GM19438 (cell line): ENCODE data around the gene STAT6.
"Not testable (repeated sequence)": the region's sequence is repeated elsewhere in the genome, so short reads cannot be mapped to it uniquely, and the experiment has no call there.

ENCODE experiments used
- ATAC-seq: cut with Tn5 transposase; IDR thresholded peaks from one replicate; pipeline ENCODE4 v1.9.1; 2021; ENCODE audit warnings: low read depth; ENCODE audit not compliant: unreplicated experiment

Gene STAT6

DNA sequence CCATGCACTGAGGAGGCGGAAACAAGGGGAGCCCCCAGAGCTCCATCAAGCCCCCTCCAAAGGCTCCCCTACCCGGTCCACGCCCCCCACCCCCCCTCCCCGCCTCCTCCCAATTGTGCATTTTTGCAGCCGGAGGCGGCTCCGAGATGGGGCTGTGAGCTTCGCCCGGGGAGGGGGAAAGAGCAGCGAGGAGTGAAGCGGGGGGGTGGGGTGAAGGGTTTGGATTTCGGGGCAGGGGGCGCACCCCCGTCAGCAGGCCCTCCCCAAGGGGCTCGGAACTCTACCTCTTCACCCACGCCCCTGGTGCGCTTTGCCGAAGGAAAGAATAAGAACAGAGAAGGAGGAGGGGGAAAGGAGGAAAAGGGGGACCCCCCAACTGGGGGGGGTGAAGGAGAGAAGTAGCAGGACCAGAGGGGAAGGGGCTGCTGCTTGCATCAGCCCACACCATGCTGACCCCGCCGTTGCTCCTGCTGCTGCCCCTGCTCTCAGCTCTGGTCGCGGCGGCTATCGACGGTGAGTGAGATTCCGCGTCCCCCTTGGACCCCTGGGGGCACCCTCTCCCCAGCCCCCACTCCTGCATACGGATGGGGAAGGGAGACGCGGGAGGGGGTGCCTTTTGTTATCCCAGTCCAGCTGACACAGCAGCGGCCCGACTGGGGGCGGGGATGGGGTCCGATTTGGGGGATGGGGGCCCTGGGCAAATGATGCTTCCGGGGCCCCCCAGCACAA lies 17.5 kb upstream of the STAT6 start:
- no peak for ATAC-seq

DNA sequence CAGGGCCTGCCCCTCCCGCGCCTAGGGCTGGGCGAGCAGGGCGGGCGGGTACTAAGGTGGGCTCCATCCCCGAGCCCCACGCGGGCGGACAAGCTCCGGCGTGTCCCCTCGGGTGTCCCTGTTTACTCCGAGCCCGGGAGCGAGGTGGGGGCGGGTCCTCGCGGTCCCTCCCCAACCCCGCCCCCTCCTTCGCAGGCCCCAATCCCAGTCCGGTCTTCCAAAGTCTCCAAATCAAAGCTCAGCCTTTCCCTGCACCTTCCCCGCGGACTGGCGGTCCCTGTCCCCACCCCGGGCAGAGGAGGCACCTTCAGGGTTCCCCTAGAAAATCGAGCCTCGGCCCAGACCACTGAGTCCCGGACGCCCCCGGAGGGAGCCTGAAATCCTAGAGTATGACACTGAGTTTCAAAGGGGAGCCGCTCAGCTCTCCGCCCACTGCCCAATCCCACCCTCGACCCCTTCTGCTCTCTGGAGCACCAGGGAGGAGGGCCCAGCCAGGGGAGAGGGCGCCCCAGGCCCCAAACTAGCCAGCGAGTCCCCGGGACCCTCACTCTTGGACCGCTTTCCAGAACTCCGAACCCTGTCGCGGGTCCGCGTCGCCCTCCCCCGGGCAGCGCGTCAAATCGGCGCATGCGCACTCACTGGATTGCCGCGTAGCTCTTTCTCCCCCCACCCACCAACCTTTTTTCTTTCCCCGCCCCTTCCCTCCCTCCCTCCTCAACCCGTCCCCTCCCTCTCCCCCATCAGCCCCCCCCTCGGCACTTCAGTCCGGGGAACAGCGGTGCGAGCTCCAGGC lies 16.8 kb upstream of the STAT6 start, which contains the start of gene LRP1:
LRP1 (plus strand) TSS at position 758 of the 793 bp plus-strand sequence. CDS start 482 bp downstream, outside the sequence.
- no peak for ATAC-seq

DNA sequence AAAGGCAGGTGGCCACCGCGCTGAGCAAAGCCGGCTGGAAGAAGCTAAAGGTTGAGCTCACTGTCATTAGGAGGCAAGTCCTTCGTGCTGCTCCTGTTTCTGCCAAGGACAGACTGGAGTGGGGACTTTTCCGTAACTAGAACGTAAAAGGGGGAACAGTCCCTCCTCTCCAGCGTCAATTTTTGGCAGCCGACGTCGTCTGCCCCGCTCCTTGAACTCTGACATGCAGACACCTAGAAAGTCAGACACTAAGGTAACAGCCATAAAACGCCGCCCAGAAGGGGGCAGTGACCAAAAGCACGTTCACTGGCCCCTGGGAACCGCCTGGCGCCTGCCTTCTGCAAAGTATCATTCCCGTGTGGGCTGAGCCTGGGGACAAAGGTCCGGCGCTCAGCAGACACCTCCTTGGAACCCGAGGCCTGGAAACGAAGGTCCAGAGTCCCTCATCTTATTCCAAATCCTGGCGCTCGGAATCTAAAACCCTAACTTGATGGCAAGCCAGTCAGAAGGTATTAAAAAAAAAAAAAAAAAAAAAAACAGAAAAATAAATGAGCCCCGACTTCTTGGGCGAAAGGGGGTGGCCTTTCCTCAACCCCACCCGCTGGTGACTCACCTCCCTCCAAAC lies 16.1 kb upstream of the STAT6 start:
- no peak for ATAC-seq

DNA sequence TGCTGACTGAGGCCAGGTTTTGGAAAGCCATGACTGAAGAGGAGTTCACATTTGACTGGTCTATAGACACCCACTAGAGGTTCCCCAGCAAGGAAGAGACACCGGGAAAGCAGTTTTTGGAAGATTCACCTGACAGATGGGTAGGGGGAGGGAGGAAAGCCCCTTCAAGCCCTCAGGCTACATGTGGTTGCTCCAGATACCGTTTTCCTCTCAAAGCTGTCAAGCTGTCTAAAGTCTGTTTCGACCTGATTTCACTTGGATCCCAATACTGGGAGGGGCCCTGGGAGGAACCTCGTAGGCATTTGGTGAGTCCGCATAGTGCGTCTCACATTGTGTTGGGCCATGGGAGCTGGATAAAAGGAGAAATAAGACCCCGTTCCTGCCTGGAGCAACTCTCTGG lies 15.4 kb upstream of the STAT6 start:
- ATAC-seq: no peak

DNA sequence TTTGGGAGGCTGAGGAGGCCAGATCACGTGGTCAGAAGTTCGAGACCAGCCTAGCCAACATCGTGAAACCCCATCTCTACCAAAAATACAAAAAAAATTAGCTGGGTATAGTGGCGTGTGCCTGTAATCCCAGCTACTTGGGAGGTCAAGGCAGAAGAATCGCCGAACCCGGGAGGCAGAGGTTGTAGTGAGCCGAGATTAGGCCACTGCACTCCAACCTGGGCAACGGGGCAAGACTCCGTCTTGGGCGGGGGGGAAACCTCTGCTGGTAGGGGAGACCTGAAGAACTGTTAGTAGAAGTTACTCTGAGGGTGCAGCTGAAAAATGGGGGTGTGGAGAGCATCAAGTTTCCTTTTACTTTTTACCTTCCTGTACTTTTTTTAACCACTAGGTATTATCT lies 14.9 kb upstream of the STAT6 start:
- no peak for ATAC-seq

DNA sequence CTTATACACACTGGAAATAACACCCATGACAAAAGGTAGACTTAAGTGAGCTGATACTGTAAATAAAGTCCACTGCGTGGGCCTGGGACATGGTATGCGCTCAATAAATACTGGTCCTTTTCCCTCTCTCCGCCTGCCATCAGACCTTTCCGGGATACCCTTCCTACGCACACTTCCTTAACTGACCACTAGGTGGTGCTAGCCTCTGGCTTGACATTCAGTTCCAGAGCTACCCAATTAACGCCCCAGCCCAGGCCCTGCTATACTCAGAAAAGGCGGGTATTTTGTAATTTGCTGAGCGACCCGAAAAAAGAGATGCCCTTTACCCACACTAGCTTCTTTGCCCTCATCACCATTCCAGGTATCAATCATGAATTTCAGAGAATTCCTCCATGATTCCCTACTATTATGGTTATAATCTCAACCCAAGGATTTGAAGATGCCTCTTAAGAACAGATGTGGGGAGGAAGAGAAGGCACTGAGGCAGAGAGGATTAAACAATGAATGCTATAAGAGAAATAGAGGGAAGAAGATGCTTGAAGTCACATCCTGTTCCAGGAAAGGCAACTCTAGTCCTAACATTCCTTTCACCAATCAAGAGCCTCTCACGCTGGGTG lies 13.2 kb upstream of the STAT6 start:
- no peak for ATAC-seq

DNA sequence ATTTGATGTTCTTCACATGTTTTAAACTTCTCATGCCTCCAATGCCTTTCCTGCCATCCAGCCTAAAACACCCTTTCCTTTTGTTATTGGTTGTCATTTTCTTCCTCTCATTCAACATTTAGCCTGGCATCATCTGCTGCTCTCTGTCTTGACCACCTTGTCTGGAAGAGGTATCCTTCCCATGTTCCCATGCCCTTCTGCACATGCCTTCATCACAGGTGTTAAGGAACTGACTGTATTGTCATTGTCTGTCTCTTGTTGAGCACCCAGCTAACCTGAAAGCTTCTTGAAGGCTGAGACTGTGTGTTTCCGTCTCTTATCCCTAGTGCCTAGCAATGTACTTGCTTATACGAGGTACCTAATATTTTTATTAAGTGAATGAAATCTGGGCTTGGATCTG lies 12.7 kb upstream of the STAT6 start:
- ATAC-seq: no peak

DNA sequence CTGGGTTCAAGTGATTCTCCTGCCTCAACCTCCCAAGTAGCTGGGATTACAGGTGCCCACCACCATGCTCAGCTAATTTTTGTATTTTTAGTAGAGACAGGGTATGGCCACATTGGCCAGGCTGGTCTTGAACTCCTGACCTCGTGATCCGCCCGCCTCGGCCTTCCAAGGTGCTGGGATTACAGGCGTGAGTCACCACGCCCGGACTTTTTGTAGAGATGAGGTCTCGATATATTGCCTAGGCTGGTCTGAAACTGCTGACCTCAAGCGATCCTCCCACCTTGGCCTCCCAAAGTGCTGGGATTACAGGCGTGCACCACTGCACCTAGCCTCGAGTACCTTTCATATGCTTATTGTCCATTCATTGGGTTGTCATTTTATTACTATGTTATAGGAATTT lies 9.6 kb upstream of the STAT6 start:
- ATAC-seq: not testable (repeated sequence)

DNA sequence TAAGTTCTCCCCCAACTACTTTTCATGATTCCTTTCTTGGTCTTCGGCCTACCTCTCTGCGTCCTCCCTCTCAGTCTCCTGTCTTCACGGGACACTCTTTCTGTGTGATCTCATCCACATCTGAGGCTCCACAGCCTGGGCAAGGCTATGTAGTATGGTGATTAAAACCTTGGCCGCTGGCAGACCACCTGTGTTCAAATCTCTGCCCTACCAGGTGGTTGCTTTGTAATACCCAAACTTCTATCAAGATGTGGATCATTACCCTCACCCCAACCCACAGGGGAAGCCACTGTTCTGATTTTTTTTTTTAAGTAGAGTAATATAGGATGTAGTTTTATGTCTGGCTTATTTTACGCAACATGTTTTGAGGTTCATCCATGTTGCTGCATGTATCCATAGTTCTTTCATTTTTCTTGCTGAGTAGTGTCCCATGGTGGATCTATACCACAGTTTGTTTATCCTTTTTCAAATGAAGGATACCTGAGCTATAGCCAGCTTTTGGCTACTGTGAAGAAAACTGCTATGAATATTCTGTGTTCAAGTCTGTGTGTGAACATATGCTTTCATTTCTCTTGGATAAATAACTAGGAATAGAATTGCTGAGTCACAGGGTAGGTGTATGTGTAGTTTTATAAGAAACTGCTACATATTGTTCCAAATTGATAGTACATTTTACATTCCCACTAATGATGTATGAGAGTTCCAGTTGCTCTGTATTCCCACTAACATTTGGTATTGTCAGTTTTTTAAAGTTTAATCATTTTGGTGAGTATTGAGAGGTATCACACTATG lies 8.3 kb upstream of the STAT6 start:
- no peak for ATAC-seq

DNA sequence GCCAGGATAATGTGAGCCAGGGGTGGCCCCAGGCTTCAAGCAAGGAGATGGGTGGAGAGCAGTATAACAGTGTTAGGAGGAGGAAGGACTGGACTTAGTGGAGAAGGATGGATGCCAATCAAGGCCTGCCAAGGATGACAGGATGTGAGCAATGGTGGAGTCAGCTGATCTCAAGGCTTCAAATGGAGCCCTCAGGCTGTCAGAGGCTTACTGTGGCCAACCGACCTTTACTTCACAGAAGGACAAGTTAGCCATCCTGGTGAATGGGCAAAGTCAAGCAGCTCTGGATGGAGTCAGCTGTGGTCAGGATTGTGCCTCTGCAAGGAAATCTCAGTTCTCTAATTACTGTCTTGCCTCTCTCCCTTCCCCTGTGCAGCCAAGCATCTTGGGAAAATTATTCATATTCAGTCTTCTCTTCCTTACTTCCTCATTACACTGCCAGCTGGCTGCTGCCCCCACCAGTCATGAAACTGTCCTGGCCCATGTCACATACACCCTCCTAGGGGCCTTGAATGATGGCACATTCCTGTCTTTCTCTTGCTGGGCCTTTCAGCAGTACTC lies 7.6 kb upstream of the STAT6 start:
- no peak for ATAC-seq

DNA sequence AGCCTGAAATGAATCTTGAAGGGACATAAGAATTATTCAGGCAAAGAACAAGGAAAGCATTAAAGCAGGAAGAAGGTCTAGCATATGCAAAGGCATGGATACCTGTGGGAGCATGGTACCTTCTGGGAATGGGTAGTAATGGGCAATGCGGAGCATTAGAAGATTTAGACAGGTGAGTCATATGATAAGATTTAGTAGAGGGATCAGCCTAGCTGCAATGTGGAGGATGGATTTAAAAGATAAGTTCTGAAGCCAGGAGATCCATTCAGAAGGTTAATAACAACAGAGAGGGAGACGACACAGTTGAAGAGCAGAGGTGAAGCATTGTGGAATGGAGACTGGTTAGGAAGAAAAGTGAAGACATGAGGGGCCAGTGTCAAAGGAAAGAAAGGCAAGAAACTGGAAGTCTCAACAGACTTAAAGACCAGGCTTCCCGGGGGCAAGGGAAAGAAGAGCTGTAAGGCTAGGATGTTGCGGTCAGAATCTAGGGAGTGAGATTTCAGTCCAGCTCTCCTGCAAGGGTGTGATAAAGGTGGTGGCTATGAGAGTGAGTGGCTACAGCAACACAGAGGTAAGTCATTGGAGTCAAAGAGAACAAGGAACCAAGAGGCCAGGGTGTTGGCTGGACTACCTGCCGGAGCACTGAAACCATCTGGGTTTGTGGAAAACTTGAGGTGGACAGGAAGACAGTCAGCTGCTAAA lies 5.6 kb upstream of the STAT6 start:
- no peak for ATAC-seq

DNA sequence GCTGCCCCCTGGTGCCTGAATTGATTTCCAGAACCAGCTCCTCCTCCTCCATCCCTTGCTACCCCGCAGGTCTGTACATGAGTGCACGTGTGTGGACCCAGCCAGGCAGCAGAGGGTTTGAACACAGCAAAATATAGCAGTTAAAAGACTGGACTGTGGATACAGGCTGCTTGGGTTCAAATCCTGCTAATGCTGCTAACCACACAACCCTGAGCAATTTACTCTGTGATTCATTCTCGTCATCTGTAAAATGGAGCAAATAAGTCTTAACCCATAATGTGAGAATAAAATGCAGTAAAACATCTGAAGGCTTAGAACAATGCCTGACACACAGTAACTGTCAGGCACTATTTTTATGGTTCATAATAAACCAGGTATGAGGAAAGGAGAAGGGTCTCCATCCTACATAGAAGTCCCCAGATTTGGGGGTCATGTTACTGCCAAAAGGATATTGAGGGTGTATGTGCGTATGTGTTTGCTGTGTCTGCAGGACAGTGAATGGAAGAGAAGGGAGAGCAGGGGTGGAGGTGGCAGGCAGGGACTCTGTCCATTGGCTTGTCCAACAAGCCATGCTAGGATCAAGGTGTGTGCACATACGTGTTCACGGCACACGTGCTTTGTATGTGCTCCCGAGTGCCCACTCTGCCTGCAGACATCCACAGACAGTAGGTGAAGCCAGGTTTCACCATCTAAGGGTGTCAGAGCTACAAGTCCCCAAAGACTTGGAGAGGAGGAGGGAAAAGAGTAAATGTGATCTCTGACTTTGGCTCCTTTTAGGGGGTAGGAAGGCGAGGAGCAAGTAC lies 1.5 kb upstream of the STAT6 start:
- peak; percentile 44 for ATAC-seq

DNA sequence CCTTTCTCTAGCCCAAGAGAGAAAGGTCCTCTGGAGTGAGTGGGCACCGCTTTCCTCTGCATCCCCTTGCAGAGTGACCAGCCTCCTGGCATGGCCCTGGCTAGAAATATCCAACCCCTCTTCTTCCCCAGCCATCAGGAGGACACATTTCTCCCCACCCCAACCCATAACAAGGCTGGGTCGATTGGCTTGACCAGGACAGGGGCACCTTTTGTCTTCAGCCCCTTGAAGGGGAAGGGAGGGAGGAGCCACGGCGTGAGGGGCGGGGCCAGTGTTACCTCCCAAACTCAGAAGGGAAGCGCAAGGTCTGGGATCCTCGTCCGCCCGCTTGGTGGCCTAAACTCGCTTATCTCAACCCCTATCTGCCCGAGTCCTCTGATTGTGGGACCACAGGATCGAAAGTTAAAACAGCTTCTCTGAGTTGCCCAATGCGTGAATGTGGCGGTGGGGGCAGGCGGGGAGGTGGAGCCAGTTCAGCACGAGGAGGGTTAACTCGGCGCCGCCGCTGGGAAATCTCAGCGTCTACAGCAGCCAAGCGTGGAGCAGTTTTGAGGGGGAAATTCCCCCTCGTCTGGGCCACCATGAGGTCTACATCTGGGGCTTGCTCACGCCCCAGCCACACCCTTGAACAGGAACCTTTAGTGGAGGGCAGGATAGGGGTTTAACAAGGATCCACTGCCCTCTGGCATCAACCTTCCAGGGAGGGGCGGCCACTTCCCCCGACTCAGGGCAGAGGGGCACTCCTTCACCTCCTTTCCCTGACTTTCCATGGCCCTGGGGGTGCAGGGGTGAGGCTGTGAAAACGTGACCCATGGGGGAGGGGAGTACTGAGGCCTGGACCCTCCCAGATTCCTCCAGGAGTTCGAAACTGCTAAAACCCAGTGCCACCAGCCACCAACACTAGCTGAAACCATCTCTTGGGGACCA lies 795 bp downstream of the STAT6 start:
- peak; percentile 45 for ATAC-seq

DNA sequence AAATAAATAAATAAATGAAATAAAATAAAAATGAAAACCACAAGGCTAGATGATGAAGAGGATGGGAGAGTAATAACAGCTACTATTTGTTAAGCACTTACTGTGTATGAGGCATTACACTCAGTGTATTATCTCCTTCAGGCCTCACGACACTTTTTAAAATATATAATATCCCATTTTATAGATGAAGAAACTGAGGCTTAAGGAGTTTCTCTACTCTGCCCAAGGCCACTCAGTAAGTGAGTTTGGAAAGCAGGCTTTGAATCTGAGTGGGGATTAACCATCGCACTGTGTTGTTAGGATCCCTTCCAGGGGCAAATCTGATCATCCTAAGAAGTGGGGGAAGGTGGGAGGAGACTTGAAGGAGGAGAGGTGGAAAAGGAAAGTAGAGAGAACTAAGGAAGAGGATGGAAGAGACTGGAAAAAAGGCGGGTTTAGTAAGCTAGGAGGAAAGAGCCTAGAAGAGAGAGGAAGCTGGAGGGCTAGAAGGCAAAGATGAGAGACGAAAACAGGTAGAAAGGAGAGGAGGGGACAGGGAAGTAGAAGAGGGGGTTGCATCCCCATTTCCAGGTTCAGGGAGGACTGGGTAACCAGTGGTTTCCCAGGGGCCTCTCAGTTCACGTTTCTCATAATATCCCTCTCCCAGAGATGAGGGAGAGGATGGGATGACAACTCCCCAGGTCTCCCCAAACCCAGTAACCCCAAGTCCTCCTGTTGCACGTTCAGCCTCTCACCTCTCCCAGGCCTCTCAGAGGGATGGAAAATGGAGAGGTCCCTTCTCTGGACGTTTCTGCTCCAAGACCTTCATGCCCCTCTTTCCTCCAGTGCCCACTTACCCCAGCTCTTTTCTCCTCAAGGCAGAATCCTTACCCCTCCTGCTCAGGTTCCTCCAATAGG lies 1.7 kb downstream of the STAT6 start:
- ATAC-seq: no peak

DNA sequence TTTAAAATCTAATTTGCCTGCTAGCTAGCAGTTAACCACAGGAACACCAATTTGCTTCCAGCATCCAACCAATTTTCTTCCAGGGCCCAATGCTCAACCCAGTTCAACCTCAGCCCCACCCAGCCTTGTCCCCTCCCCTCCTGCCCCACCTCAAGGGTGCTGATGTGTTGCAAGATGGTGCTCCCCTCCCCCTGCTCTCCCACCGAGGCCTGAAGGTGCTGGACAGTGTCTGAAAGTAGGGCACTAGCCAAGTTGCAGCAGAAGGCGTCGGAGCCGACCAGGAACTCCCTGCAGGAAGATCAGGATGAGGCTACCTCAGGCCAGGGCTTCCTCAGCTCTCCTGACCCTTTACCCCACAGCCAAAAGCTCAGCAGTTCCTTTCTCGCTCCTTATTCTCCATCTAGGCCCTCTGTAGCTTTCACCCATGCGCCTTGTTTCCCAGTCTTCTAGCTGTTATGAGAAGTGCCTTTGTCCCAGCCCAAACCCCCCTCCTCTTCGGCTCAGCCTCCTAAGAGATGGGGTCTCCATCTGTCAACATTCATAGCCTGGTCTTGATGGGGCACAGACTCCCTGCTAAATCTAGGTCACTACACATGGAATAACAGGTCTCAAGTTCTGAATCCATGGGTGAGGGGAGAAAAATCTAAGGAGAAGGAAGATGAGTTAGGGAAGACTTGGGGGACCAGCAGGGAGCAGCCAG lies 3.6 kb downstream of the STAT6 start:
- no peak for ATAC-seq
